Retina (tissue), 1 donor: ENCODE results near the gene GRPEL1.

Experiments used
- DNase-seq: peaks from one replicate; pipeline ENCODE4 v3.0.0-alpha.2; 2016

The GRPEL1 gene

GRCh38 chr4:7062816-7063215 is 5.0 kb downstream of the GRPEL1 start:
- DNase-seq: no peak

GRCh38 chr4:7061815-7062214 is 6.0 kb downstream of the GRPEL1 start:
- no peak for DNase-seq

- no peak for DNase-seq
Observed at GRCh38 chr4:7060346-7061150, 7.3 kb downstream of the GRPEL1 start.

- DNase-seq: no peak
Observed at GRCh38 chr4:7059662-7060061, 8.2 kb downstream of the GRPEL1 start.

- no peak for DNase-seq
Observed at GRCh38 chr4:7058792-7059191, 9.1 kb downstream of the GRPEL1 start.

GRCh38 chr4:7055990-7056325 is 11.9 kb downstream of the GRPEL1 start:
- no peak for DNase-seq

GRCh38 chr4:7055111-7055989 is 12.5 kb downstream of the GRPEL1 start:
- no peak for DNase-seq

GRCh38 chr4:7054106-7054880 is 13.6 kb downstream of the GRPEL1 start:
- DNase-seq: no peak

- no peak for DNase-seq
Observed at GRCh38 chr4:7052923-7053715, 14.7 kb downstream of the GRPEL1 start.

- no peak for DNase-seq
Observed at GRCh38 chr4:7052313-7052712, 15.6 kb downstream of the GRPEL1 start.

- no peak for DNase-seq
Observed at GRCh38 chr4:7051905-7052304, 16.0 kb downstream of the GRPEL1 start.

- DNase-seq: no peak
Observed at GRCh38 chr4:7051144-7051495, 16.7 kb downstream of the GRPEL1 start.

- DNase-seq: no peak
Observed at GRCh38 chr4:7050481-7051143, 17.3 kb downstream of the GRPEL1 start.

GRCh38 chr4:7049739-7050138 is 18.1 kb downstream of the GRPEL1 start:
- DNase-seq: no peak

- DNase-seq: no peak
Observed at GRCh38 chr4:7049295-7049694, 18.6 kb downstream of the GRPEL1 start.

GRCh38 chr4:7048642-7049041 is 19.2 kb downstream of the GRPEL1 start:
- DNase-seq: no peak

- no peak for DNase-seq
Observed at GRCh38 chr4:7046971-7047370, 20.9 kb downstream of the GRPEL1 start.

GRCh38 chr4:7045961-7046921 is 21.6 kb downstream of the GRPEL1 start:
- no peak for DNase-seq

GRCh38 chr4:7045553-7045952 is 22.3 kb downstream of the GRPEL1 start:
- DNase-seq: no peak

GRCh38 chr4:7044137-7044930 is 23.5 kb downstream of the GRPEL1 start:
- DNase-seq: peak; percentile 25
